Neuronal stem cell (in vitro differentiated cells): Measurements from ENCODE around the gene AKAP17A.

Source experiments
- DNase-seq: peaks from one replicate; pipeline ENCODE4 v3.0.0-alpha.2; 2013; ENCODE audit warnings: low spot score
- H2AFZ ChIP-seq: one replicate; pipeline ENCODE4 v1.6.1; 2013; ENCODE audit warnings: mild to moderate bottlenecking, low read length, inconsistent platforms
- H2AK5ac ChIP-seq: 2 replicates; pipeline ENCODE4 v1.6.1; 2013; ENCODE audit warnings: low read depth, mild to moderate bottlenecking, inconsistent platforms, low read length, moderate library complexity, mixed read lengths
- H2BK120ac ChIP-seq: 2 replicates; pipeline ENCODE4 v1.6.1; 2013; ENCODE audit warnings: low read depth, mild to moderate bottlenecking, inconsistent platforms, low read length, moderate library complexity, mixed read lengths
- H2BK12ac ChIP-seq: one replicate; pipeline ENCODE4 v1.6.1; 2013; ENCODE audit warnings: low read length, inconsistent platforms
- H2BK15ac ChIP-seq: 2 replicates; pipeline ENCODE4 v1.6.1; 2013; ENCODE audit warnings: mild to moderate bottlenecking, low read length, inconsistent platforms, mixed read lengths
- H2BK5ac ChIP-seq: one replicate; pipeline ENCODE4 v1.6.1; 2013; ENCODE audit warnings: inconsistent platforms, mild to moderate bottlenecking, low read length, moderate library complexity
- H3K14ac ChIP-seq: one replicate; pipeline ENCODE4 v1.6.1; 2013; ENCODE audit warnings: low read length, inconsistent platforms
- H3K18ac ChIP-seq: 2 replicates; pipeline ENCODE4 v1.6.1; 2013; ENCODE audit warnings: low read length, inconsistent platforms
- H3K23ac ChIP-seq: 2 replicates; pipeline ENCODE4 v1.6.1; 2013; ENCODE audit warnings: low read depth, mild to moderate bottlenecking, mixed read lengths, low read length, inconsistent platforms; ENCODE audit not compliant: poor library complexity
- H3K27ac ChIP-seq: replicated peaks from 3 replicates; pipeline ENCODE4 v1.5.1; 2013; ENCODE audit warnings: low read length, inconsistent platforms
- H3K27me3 ChIP-seq, 3 experiments: 2 replicates each; pipeline ENCODE4 v1.6.1; 2013; ENCODE audit warnings: low read length in 3 of 3, mild to moderate bottlenecking in 2 of 3, inconsistent platforms in 1 of 3, low read depth in 1 of 3, mixed read lengths in 1 of 3, moderate library complexity in 1 of 3; ENCODE audit not compliant: control insufficient read depth in 3 of 3, insufficient read depth in 3 of 3
- H3K36me3 ChIP-seq, 2 donors: replicated peaks in 1 of 2; 2 replicates each; pipeline ENCODE4 v1.6.1; 2013; ENCODE audit warnings: low read length in 2 of 2; ENCODE audit not compliant: control insufficient read depth in 2 of 2, insufficient read depth in 2 of 2
- H3K4ac ChIP-seq: 2 replicates; pipeline ENCODE4 v1.6.1; 2013; ENCODE audit warnings: inconsistent platforms, mild to moderate bottlenecking, low read length, moderate library complexity
- H3K4me1 ChIP-seq, 2 donors: 1 replicate in 1 of 2; 2 replicates in 1 of 2; pipeline ENCODE4 v1.6.1; 2013; ENCODE audit warnings: low read length in 2 of 2, low read depth in 1 of 2; ENCODE audit not compliant: control insufficient read depth in 2 of 2, insufficient read depth in 1 of 2
- H3K4me2 ChIP-seq: one replicate; pipeline ENCODE4 v1.6.1; 2013; ENCODE audit warnings: mild to moderate bottlenecking, low read length, inconsistent platforms; ENCODE audit not compliant: insufficient read depth, poor library complexity, severe bottlenecking
- H3K4me3 ChIP-seq, 2 donors: 2 replicates each; pipeline ENCODE4 v1.5.1; 2013; ENCODE audit warnings: low read length in 2 of 2, mild to moderate bottlenecking in 2 of 2, inconsistent platforms in 1 of 2, moderate library complexity in 1 of 2
- H3K79me1 ChIP-seq: one replicate; pipeline ENCODE4 v1.6.1; 2013; ENCODE audit warnings: low read depth, mild to moderate bottlenecking, inconsistent platforms, low read length, moderate library complexity
- H3K9ac ChIP-seq: one replicate; pipeline ENCODE4 v1.6.1; 2013; ENCODE audit warnings: mild to moderate bottlenecking, low read depth, low read length, inconsistent platforms; ENCODE audit not compliant: poor library complexity
- H3K9me3 ChIP-seq, 2 donors: replicated peaks in 1 of 2; 2 replicates each; pipeline versions ENCODE3 to v1.6.1; 2013; ENCODE audit warnings: low read length in 2 of 2, mild to moderate bottlenecking in 2 of 2, inconsistent platforms in 1 of 2, low read depth in 1 of 2, mixed read lengths in 1 of 2, moderate library complexity in 1 of 2; ENCODE audit not compliant: control insufficient read depth in 2 of 2, insufficient read depth in 1 of 2
- H4K8ac ChIP-seq: one replicate; pipeline ENCODE4 v1.6.1; 2013; ENCODE audit warnings: low read depth, mild to moderate bottlenecking, inconsistent platforms, low read length, moderate library complexity
- H4K91ac ChIP-seq: one replicate; pipeline ENCODE4 v1.6.1; 2013; ENCODE audit warnings: low read length, low read depth, mild to moderate bottlenecking, inconsistent platforms; ENCODE audit not compliant: poor library complexity
- WGBS, 2 donors: extraction: QIAGEN DNeasy Blood & Tissue Kit; methylation state at CpG; one replicate each; pipeline ENCODE4 v1.1.7; 2013; ENCODE audit warnings: missing lambda C conversion rate in 2 of 2, mixed read lengths in 1 of 2; ENCODE audit not compliant: insufficient read length in 2 of 2, insufficient replicate concordance in 1 of 2; ENCODE audit errors: extremely low coverage in 2 of 2; 5-methylcytosine and 5-hydroxymethylcytosine counted together

Gene AKAP17A

DNA sequence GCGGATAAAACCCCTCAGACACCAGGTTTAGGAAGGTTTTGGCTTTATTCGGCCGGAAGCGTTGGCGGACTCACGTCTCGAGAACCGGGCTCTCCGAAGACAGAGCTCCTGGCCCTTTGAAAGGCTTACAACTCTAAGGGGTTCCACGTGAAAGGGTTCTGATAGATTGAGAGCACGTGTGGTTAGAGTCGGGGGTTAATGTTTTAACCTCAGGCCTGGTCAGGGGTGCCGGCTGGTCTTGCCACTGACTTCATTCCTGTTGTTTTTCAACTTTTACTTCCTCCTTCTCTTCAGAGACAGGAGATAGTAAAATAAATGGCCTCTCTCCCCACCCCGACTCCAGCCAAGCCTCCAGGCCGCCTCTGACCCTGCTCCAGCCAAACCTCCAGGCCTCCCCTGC, 18.8 kb downstream of the AKAP17A start:
- Histone ChIP-seq H3K27ac (no peak overlapping the region), H3K9me3 (no peaks in the 10 kb centered on the region), H3K36me3 (no peaks in the 10 kb centered on the region), H3K4me3 (no peak overlapping the region), H3K27me3 (no peaks in the 10 kb centered on the region), H2BK15ac (no peak overlapping the region), H3K4ac (no peak overlapping the region), H2BK120ac (no peak overlapping the region), H4K8ac (no peak overlapping the region), H2AFZ (peak overlapping the region; percentile 64), H2BK5ac (no peak overlapping the region), H2AK5ac (no peak overlapping the region), H3K18ac (no peak overlapping the region), H3K9ac (no peak overlapping the region), H3K4me1 (no peaks in the 10 kb centered on the region), H2BK12ac (no peak overlapping the region), H3K4me2 (no peak overlapping the region), H3K23ac (no peak overlapping the region), H3K14ac (no peak overlapping the region), H4K91ac (no peak overlapping the region), H3K79me1 (no peaks in the 10 kb centered on the region)
- no CpG with 5 or more reads among the region's 15 CpGs for WGBS, 2 donors
- DNase-seq = no peak

DNA sequence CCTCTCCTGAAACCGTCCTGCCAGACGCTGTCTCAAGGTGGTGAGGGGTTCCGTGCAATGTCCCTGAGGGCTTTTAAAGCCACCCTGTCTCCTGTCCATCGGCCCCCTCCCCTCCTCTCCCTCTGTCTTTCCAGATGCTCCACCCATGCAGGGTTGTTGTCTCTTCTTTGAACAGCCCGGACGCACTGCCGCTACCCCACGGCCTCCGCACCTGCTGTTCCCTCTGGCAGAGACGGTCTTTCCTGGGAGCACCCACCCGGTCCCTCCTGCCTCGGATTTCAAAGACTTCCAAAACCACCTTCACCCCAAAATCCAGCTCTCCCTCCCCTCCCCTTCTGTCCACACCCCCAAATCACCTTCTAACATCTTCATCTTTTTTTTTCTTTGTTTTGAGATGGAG, 19.3 kb downstream of the AKAP17A start:
- H4K8ac ChIP-seq = no peak overlapping the region
- H3K9ac ChIP-seq = no peak overlapping the region
- H3K4me2 ChIP-seq = no peak overlapping the region
- H3K27ac ChIP-seq = no peak overlapping the region
- H2AK5ac ChIP-seq = no peak overlapping the region
- no peak overlapping the region for H2BK120ac ChIP-seq
- no peak overlapping the region for H2BK5ac ChIP-seq
- no peaks in the 10 kb centered on the region for H3K36me3 ChIP-seq
- H2BK15ac ChIP-seq = no peak overlapping the region
- no peak overlapping the region for H3K18ac ChIP-seq
- WGBS, 2 donors = no CpG with 5 or more reads among the region's 12 CpGs
- no peak overlapping the region for H3K4ac ChIP-seq
- no peak overlapping the region for H2BK12ac ChIP-seq
- H3K79me1 ChIP-seq = no peaks in the 10 kb centered on the region
- no peak overlapping the region for H3K14ac ChIP-seq
- H3K4me1 ChIP-seq = no peaks in the 10 kb centered on the region
- no peak overlapping the region for H3K23ac ChIP-seq
- no peak overlapping the region for H4K91ac ChIP-seq
- peak overlapping the region; percentile 64 for H2AFZ ChIP-seq
- no peak overlapping the region for H3K4me3 ChIP-seq
- DNase-seq = no peak
- H3K9me3 ChIP-seq = no peaks in the 10 kb centered on the region
- no peaks in the 10 kb centered on the region for H3K27me3 ChIP-seq

DNA sequence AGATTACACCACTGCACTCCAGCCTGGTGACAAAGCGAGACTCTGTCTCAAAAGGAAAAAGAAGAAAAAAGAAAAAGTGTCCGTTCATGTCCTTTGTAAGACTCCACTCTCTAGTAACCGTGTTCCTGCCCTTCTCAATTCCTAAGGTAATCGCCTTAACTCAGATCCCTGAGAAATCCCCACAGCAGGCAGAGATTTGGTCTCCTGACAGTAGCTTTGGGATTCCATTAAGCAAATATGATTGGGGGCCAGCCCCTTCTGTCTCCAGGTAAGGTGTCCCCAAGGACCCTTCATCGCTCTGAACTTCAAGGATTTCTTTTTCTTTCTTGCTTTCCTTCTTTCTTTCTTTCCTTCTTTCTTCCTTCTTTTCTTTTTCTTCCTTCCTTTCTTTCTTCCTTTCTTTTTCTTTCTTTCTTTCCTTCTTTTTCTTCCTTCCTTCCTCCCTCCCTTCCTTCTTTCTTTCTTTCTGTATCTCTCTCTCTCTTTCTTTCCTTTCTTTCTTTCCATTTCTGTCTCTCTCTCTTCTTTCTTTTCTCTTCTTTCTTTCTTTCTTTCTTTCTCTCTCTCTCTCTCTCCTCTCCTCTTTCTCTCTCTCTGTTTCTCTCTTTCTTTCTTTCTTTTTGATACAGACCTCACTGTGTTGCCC, 21.4 kb downstream of the AKAP17A start:
- no peak overlapping the region for H3K4me3 ChIP-seq
- no CpG with 5 or more reads among the region's 5 CpGs for WGBS, 2 donors
- DNase-seq = no peak
- no peak overlapping the region for H3K18ac ChIP-seq
- H3K27ac ChIP-seq = no peak overlapping the region
- no peak overlapping the region for H3K9ac ChIP-seq
- no peaks in the 10 kb centered on the region for H3K36me3 ChIP-seq
- H2BK120ac ChIP-seq = no peak overlapping the region
- H3K4me1 ChIP-seq = no peaks in the 10 kb centered on the region
- no peak overlapping the region for H3K4ac ChIP-seq
- no peak overlapping the region for H3K23ac ChIP-seq
- no peak overlapping the region for H2AK5ac ChIP-seq
- H4K91ac ChIP-seq = no peak overlapping the region
- H3K79me1 ChIP-seq = no peaks in the 10 kb centered on the region
- no peak overlapping the region for H4K8ac ChIP-seq
- no peak overlapping the region for H2AFZ ChIP-seq
- H3K14ac ChIP-seq = no peak overlapping the region
- no peaks in the 10 kb centered on the region for H3K9me3 ChIP-seq
- no peak overlapping the region for H2BK15ac ChIP-seq
- no peak overlapping the region for H2BK12ac ChIP-seq
- no peaks in the 10 kb centered on the region for H3K27me3 ChIP-seq
- H2BK5ac ChIP-seq = no peak overlapping the region
- H3K4me2 ChIP-seq = no peak overlapping the region

DNA sequence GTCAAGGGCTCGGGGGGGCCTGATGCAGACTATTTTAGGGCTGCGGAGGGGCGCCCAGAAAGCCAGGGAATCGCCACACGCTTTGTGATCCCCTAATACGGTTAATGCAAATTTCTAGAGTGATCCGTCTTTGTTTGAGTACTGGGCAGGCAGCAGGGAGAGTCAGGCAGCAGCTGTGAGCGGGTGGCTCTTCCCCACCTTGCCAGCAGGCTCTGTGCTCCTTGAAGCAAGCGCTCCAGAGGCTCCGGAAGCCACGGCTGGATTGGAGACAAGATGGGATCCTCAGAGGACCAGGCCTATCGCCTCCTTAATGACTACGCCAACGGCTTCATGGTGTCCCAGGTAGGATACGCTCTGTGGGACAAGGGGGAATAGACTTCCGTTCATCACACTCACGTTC, 23.5 kb downstream of the AKAP17A start, which contains the start of gene ASMT:
ASMT (plus strand) TSS at position 133 of the 400 bp plus-strand sequence; CDS start at position 274, 141 bp downstream.
- Histone ChIP-seq H2BK12ac (no peak within 1 kb of the TSS), H4K91ac (no peak within 1 kb of the TSS), H2AFZ (peak within 1 kb of the TSS; percentile 41), H3K27me3 (no peaks in the 10 kb centered on the region), H2BK15ac (no peak within 1 kb of the TSS), H3K4me2 (no peak within 1 kb of the TSS), H3K9me3 (no peaks in the 10 kb centered on the region), H3K18ac (no peak within 1 kb of the TSS), H3K27ac (no peak within 1 kb of the TSS), H3K4ac (no peak within 1 kb of the TSS), H4K8ac (no peak within 1 kb of the TSS), H3K4me1 (no peaks in the 10 kb centered on the region), H3K9ac (no peak within 1 kb of the TSS), H3K4me3 (no peak within 1 kb of the TSS), H2BK5ac (no peak within 1 kb of the TSS), H2AK5ac (no peak within 1 kb of the TSS), H3K79me1 (no peaks in the 10 kb centered on the region), H3K23ac (no peak within 1 kb of the TSS), H2BK120ac (no peak within 1 kb of the TSS), H3K36me3 (no peaks in the 10 kb centered on the region), H3K14ac (no peak within 1 kb of the TSS)
- no peak for DNase-seq
- WGBS, 2 donors = no CpG with 5 or more reads among the region's 17 CpGs
